Vagina (tissue), 2 donors: Measurements from ENCODE around the gene RPL7L1. TPM values are rescaled to one million over a fixed set of nuclear protein-coding genes. Genes with fewer than 3 reads are reported as not detected.

ENCODE experiments used
- DNase-seq, 2 donors: peaks; one replicate each; pipeline ENCODE4 v3.0.0-alpha.2; 2017; ENCODE audit errors: extremely low spot score in 2 of 2
- H3K27ac ChIP-seq: fragments of 200-600 bp; sonication (generic); one replicate; pipeline ENCODE4 v1.5.1; 2019
- H3K27me3 ChIP-seq: fragments of 200-600 bp; sonication (generic); one replicate; pipeline ENCODE4 v1.5.1; 2019
- H3K36me3 ChIP-seq, 2 donors: fragments of 200-600 bp; sonication (generic); one replicate each; pipeline ENCODE4 v1.5.1; 2017 to 2019
- H3K4me1 ChIP-seq: fragments of 200-600 bp; sonication (generic); one replicate; pipeline ENCODE4 v1.5.1; 2019
- H3K4me3 ChIP-seq, 2 donors: fragments of 200-600 bp; sonication (generic); 1 replicate in 1 of 2; 2 replicates in 1 of 2; pipeline ENCODE4 v1.5.1; 2016 to 2019
- H3K9me3 ChIP-seq: fragments of 200-600 bp; sonication (generic); one replicate; pipeline ENCODE4 v1.5.1; 2019
- POLR2A ChIP-seq, 2 donors: fragments of 450-650 bp; IDR thresholded peaks; one replicate each; pipeline ENCODE4 v1.6.1; 2017; ENCODE audit warnings: antibody characterized with exemption in 2 of 2, mild to moderate bottlenecking in 2 of 2, moderate library complexity in 2 of 2
- POLR2AphosphoS5 ChIP-seq, 2 donors: sonication (generic); formaldehyde crosslinking; IDR thresholded peaks; one replicate each; pipeline ENCODE4 v1.9.0; 2017; ENCODE audit warnings: antibody characterized with exemption in 2 of 2, mild to moderate bottlenecking in 2 of 2, low read depth in 1 of 2; ENCODE audit not compliant: insufficient read depth in 1 of 2
- intact Hi-C: fragments of 100-400 bp; cut with DNase I; formaldehyde crosslinking; loops from one replicate; pipeline ENCODE4 v1.15.1; 2023
- total RNA-seq: library from RNA; depleted of rRNA; stranded (reverse); fragments of >200 nt; gene quantifications from one replicate; pipeline ENCODE4 v1.2.3, GENCODE V29; 2016
- TF ChIP-seq, protein P1 (sequence below), 3 experiments: fragments of 450-650 bp in 2 of 3; fragments of 200-600 bp in 1 of 3; sonication (generic) in 1 of 3; IDR thresholded peaks; one replicate each; pipeline ENCODE4 v1.5.1; 2017 to 2019; ENCODE audit warnings: antibody characterized with exemption in 3 of 3, mild to moderate bottlenecking in 2 of 3, moderate library complexity in 2 of 3

The RPL7L1 gene
- total RNA-seq, 1 donor from 2014 or later: 55.7 TPM

DNA sequence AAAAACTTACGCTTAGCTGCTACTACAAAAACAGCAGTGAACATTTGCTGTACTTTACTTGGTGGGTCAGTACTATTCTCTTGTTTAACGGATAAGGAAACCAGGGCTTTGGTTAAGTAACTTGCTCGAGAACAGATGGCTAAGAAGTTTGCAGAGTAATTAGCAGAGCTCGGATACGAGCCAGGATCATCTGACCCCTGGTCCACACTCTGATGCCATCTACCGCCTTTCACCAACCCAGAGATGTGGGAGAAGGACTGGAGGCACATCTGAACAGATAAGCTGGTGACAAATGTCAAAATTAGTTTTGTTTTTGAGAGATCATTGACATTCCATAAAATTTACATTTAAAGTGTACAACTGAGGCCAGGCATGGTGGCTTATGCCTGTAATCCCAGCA, 18.9 kb upstream of the RPL7L1 start:
- DNase-seq: no peak
- Histone ChIP-seq H3K27ac (no peak overlapping the region), H3K27me3 (no peaks in the 10 kb centered on the region), H3K9me3 (no peaks in the 10 kb centered on the region), H3K36me3 (peaks cover 4 to 95% of the 10 kb centered on the region in 2 donors), H3K4me3 (no peak overlapping the region), H3K4me1 (no peaks in the 10 kb centered on the region)
- intact Hi-C loops: no loop called here
- TF ChIP-seq POLR2A (IDR thresholded peaks at IDR 0.05): no peak
- no peak for TF ChIP-seq POLR2AphosphoS5 (IDR thresholded peaks at IDR 0.05; ENCODE audit: insufficient read depth in 1 of 2, low read depth in 1 of 2)
- TF ChIP-seq, protein P1, sequence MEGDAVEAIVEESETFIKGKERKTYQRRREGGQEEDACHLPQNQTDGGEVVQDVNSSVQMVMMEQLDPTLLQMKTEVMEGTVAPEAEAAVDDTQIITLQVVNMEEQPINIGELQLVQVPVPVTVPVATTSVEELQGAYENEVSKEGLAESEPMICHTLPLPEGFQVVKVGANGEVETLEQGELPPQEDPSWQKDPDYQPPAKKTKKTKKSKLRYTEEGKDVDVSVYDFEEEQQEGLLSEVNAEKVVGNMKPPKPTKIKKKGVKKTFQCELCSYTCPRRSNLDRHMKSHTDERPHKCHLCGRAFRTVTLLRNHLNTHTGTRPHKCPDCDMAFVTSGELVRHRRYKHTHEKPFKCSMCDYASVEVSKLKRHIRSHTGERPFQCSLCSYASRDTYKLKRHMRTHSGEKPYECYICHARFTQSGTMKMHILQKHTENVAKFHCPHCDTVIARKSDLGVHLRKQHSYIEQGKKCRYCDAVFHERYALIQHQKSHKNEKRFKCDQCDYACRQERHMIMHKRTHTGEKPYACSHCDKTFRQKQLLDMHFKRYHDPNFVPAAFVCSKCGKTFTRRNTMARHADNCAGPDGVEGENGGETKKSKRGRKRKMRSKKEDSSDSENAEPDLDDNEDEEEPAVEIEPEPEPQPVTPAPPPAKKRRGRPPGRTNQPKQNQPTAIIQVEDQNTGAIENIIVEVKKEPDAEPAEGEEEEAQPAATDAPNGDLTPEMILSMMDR (IDR thresholded peaks at IDR 0.05): no peak

- H3K9me3 ChIP-seq: no peaks in the 10 kb centered on the region
- DNase-seq: no peak
- intact Hi-C loops: no loop called here
- no peaks in the 10 kb centered on the region for H3K27me3 ChIP-seq
- no peak overlapping the region for H3K27ac ChIP-seq
- no peak overlapping the region for H3K4me3 ChIP-seq
- no peaks in the 10 kb centered on the region for H3K4me1 ChIP-seq
- H3K36me3 ChIP-seq: peaks cover 0 to 67% of the 10 kb centered on the region in 2 donors
- no peak for TF ChIP-seq POLR2A (IDR thresholded peaks at IDR 0.05)
- TF ChIP-seq, protein P1 (IDR thresholded peaks at IDR 0.05): no peak
- no peak for TF ChIP-seq POLR2AphosphoS5 (IDR thresholded peaks at IDR 0.05; ENCODE audit: insufficient read depth in 1 of 2, low read depth in 1 of 2)
Observed at GRCh38 chr6:42864602-42865001, 14.8 kb upstream of the RPL7L1 start.

DNA sequence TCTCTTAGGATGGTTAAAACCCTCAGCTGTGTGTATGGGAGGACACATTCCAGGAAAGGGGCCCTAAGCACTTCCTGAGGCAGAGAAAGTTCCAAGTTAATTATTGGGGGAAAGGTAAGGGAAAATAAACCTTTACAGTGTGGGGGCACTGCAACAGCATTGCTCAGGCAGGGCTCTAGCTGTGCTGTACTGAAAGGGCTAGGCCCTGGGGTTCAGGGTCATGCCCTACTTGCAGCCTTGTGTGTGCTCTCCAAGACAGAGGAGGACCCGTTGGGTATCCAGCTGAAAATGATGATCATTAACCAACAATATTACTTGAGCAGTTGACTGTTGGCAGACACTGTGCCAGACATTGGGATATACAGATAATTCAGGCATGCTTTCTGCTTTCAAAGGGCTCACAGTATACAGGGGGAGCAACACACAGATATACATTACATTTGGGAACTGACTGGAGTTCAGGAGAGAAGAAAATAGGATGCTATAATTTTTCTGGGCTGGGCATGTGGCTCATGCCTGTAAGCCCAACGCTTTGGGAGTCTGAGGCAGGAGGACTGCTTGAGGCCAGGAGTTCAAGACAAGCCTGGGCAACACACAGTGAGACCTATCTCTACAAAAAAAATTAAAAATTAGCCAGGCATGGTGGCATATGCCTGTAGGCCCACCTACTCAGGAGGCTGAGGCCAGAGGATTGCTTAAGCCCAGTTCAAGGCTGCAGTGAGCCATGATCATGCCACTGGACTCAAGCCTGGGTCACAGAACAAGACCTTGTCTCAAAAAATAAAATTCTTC, 9.1 kb upstream of the RPL7L1 start:
- no peaks in the 10 kb centered on the region for H3K4me1 ChIP-seq
- no peak overlapping the region for H3K4me3 ChIP-seq
- intact Hi-C loops: loop anchor here (10.0 kb wide), 1 partner anchor 146 kb away; the partner anchor contains the start of gene PRPH2
- no peak overlapping the region for H3K27ac ChIP-seq
- no peaks in the 10 kb centered on the region for H3K9me3 ChIP-seq
- no peak for DNase-seq
- peaks cover 0 to 12% of the 10 kb centered on the region in 2 donors for H3K36me3 ChIP-seq
- no peak for TF ChIP-seq POLR2A (IDR thresholded peaks at IDR 0.05)
- no peak for TF ChIP-seq POLR2AphosphoS5 (IDR thresholded peaks at IDR 0.05; ENCODE audit: insufficient read depth in 1 of 2, low read depth in 1 of 2)
- TF ChIP-seq, protein P1 (IDR thresholded peaks at IDR 0.05): no peak
- H3K27me3 ChIP-seq: no peaks in the 10 kb centered on the region

DNA sequence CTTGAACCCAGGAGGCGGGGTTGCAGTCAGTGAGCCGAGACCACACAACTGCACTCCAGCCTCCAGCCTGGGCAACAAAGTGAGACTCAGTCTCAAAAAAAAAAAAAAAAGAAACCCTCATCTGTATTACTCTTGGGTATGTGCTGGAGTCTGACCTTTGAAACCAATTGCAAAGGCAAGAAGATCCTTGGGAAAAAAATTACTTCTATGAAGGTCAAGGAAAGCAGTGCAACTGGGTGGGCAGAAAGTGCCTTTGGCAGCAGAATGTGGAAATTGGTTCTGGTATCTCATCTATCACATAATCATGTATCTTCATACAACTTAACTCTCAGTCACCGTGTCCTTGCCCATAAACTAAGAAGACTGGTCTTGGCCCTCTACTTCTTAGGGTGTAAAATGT, 7.7 kb upstream of the RPL7L1 start:
- Histone ChIP-seq H3K27ac (no peak overlapping the region), H3K36me3 (peaks cover 0 to 4% of the 10 kb centered on the region in 2 donors), H3K4me1 (no peaks in the 10 kb centered on the region), H3K4me3 (no peak overlapping the region), H3K9me3 (no peaks in the 10 kb centered on the region), H3K27me3 (no peaks in the 10 kb centered on the region)
- intact Hi-C loops: loop anchor here (10.0 kb wide), 1 partner anchor 147 kb away; the partner anchor contains the start of gene PRPH2
- no peak for DNase-seq
- TF ChIP-seq POLR2AphosphoS5 (IDR thresholded peaks at IDR 0.05; ENCODE audit: insufficient read depth in 1 of 2, low read depth in 1 of 2) (no peak), POLR2A (IDR thresholded peaks at IDR 0.05) (no peak)
- TF ChIP-seq, protein P1 (IDR thresholded peaks at IDR 0.05): no peak

- H3K27me3 ChIP-seq: no peaks in the 10 kb centered on the region
- intact Hi-C loops: loop anchor here (10.0 kb wide), 1 partner anchor 149 kb away; the partner anchor contains the start of gene PRPH2
- no peak for DNase-seq
- no peak overlapping the region for H3K4me3 ChIP-seq
- no peaks in the 10 kb centered on the region for H3K9me3 ChIP-seq
- TF ChIP-seq POLR2AphosphoS5 (IDR thresholded peaks at IDR 0.05; ENCODE audit: insufficient read depth in 1 of 2, low read depth in 1 of 2) (no peak), POLR2A (IDR thresholded peaks at IDR 0.05) (no peak)
- TF ChIP-seq, protein P1 (IDR thresholded peaks at IDR 0.05): no peak
- H3K4me1 ChIP-seq: no peaks in the 10 kb centered on the region
- no peak overlapping the region for H3K27ac ChIP-seq
- H3K36me3 ChIP-seq: peaks cover 0 to 4% of the 10 kb centered on the region in 2 donors
Observed at GRCh38 chr6:42873313-42873712, 6.1 kb upstream of the RPL7L1 start.
